Measurements from ENCODE around the gene PPP3CB.

Gene PPP3CB

GRCh38 chr10:73426318-73426717 is 69.5 kb downstream of the PPP3CB start:
- Histone ChIP-seq H3K36me3 (ENCODE audit: control insufficient read depth in 2 of 2, insufficient read depth in 1 of 2, low read length in 2 of 2) (peaks cover 4 to 61% of the 10 kb centered on the region in 2 experiments; a peak in 2 of 3 replicates), H3K9me3 (ENCODE audit: control insufficient read depth, insufficient read depth, low read depth, low read length) (no peaks in the 10 kb centered on the region), H3K4me1 (ENCODE audit: control insufficient read depth, insufficient read depth, low read length) (no peaks in the 10 kb centered on the region), H3K4me3 (ENCODE audit: low read depth, low read length) (no peak overlapping the region), H3K27ac (ENCODE audit: extremely low read depth, low read depth, low read length) (no peak overlapping the region)
- CTCF ChIA-PET, result no interaction called here
- POLR2A ChIA-PET, result no interaction called here
- no peak for TF ChIP-seq ZNF18 (tag by site-specific recombination; IDR thresholded peaks at IDR 0.05)
- no peak for TF ChIP-seq ZNF19 (tag by site-specific recombination; IDR thresholded peaks at IDR 0.05; ENCODE audit: low read depth)
- TF ChIP-seq ZNF514 (tag by site-specific recombination; IDR thresholded peaks at IDR 0.05), result no peak
- no peak for TF ChIP-seq ZNF416 (tag by site-specific recombination; IDR thresholded peaks at IDR 0.05)
- TF ChIP-seq BCL6B (tag by site-specific recombination; IDR thresholded peaks at IDR 0.05), result no peak
- no peak for TF ChIP-seq ZBTB17 (tag by site-specific recombination; IDR thresholded peaks at IDR 0.05)
- TF ChIP-seq ZNF626 (tag by site-specific recombination; IDR thresholded peaks at IDR 0.05), result no peak
- no peak for TF ChIP-seq ZNF221 (tag by site-specific recombination; IDR thresholded peaks at IDR 0.05; ENCODE audit: borderline replicate concordance)
- no peak for TF ChIP-seq ZNF510 (tag by site-specific recombination; IDR thresholded peaks at IDR 0.05; ENCODE audit: insufficient replicate concordance)
- TF ChIP-seq ZFP37 (tag by site-specific recombination; IDR thresholded peaks at IDR 0.05), result no peak
- TF ChIP-seq ZFHX2 (tag by site-specific recombination; conservative IDR thresholded peaks at IDR 0.05), result no peak
- no peak for TF ChIP-seq ZNF24 (tag by site-specific recombination; IDR thresholded peaks at IDR 0.05)
- no peak for TF ChIP-seq MEIS1 (CRISPR knock-in tag; IDR thresholded peaks at IDR 0.05; ENCODE audit: borderline replicate concordance)
- TF ChIP-seq ZNF341 (tag by site-specific recombination; IDR thresholded peaks at IDR 0.05; ENCODE audit: low read depth), result no peak
- TF ChIP-seq MZF1 (tag by site-specific recombination; IDR thresholded peaks at IDR 0.05; ENCODE audit: borderline replicate concordance), result no peak
- no peak for TF ChIP-seq KLF10 (tag by site-specific recombination; IDR thresholded peaks at IDR 0.05)
- no peak for TF ChIP-seq ZNF202 (tag by site-specific recombination; IDR thresholded peaks at IDR 0.05; ENCODE audit: borderline replicate concordance)
- TF ChIP-seq ZNF530 (tag by site-specific recombination; IDR thresholded peaks at IDR 0.05; ENCODE audit: low read depth), result no peak
- TF ChIP-seq ZNF132 (tag by site-specific recombination; IDR thresholded peaks at IDR 0.05; ENCODE audit: borderline replicate concordance), result no peak

GRCh38 chr10:73424478-73424877 is 71.3 kb downstream of the PPP3CB start:
- no peak overlapping the region for H3K27ac ChIP-seq (ENCODE audit: extremely low read depth, low read depth, low read length)
- CTCF ChIA-PET, result no interaction called here
- H3K9me3 ChIP-seq (ENCODE audit: control insufficient read depth, insufficient read depth, low read depth, low read length), result no peaks in the 10 kb centered on the region
- TF ChIP-seq ZNF416 (tag by site-specific recombination; IDR thresholded peaks at IDR 0.05), result no peak
- TF ChIP-seq YY1 (tag by site-specific recombination; IDR thresholded peaks at IDR 0.05), result no peak
- TF ChIP-seq ZNF211 (tag by site-specific recombination; IDR thresholded peaks at IDR 0.05; ENCODE audit: low read depth), result no peak
- no peak for TF ChIP-seq YY2 (tag by site-specific recombination; IDR thresholded peaks at IDR 0.05)
- no peak for TF ChIP-seq ZNF391 (tag by site-specific recombination; IDR thresholded peaks at IDR 0.05; ENCODE audit: borderline replicate concordance, low read depth)
- TF ChIP-seq ZNF707 (tag by site-specific recombination; IDR thresholded peaks at IDR 0.05), result no peak
- TF ChIP-seq ZNF621 (tag by site-specific recombination; IDR thresholded peaks at IDR 0.05), result no peak
- TF ChIP-seq ZNF654 (tag by site-specific recombination; IDR thresholded peaks at IDR 0.05; ENCODE audit: low read depth), result no peak
- TF ChIP-seq ZNF639 (tag by site-specific recombination; IDR thresholded peaks at IDR 0.05), result no peak
- TF ChIP-seq KLF7 (tag by site-specific recombination; IDR thresholded peaks at IDR 0.05; ENCODE audit: borderline replicate concordance), result no peak
- no peak for TF ChIP-seq ZNF248 (tag by site-specific recombination; IDR thresholded peaks at IDR 0.05)
- TF ChIP-seq ZNF37A (tag by site-specific recombination; IDR thresholded peaks at IDR 0.05), result no peak
- no peak for TF ChIP-seq ZNF626 (tag by site-specific recombination; IDR thresholded peaks at IDR 0.05)
- no peak for TF ChIP-seq BCL11A (tag by site-specific recombination; IDR thresholded peaks at IDR 0.05; ENCODE audit: low read depth)
- no peak overlapping the region for H3K4me3 ChIP-seq (ENCODE audit: low read depth, low read length)
- H3K36me3 ChIP-seq (ENCODE audit: control insufficient read depth in 2 of 2, insufficient read depth in 1 of 2, low read length in 2 of 2), result peaks cover 4 to 61% of the 10 kb centered on the region in 2 experiments; a peak in 2 of 3 replicates
- POLR2A ChIA-PET, result interaction anchor here (0.6 kb wide), 1 partner anchor 37 kb away, joined by 4 read pairs; no protein-coding TSS in a partner anchor
- H3K4me1 ChIP-seq (ENCODE audit: control insufficient read depth, insufficient read depth, low read length), result no peaks in the 10 kb centered on the region

All from HEK293 (cell line).